Stimulated activated CD4-positive, alpha-beta T cell treated with anti-CD3 and anti-CD28 coated beads, Interleukin-1b, Interleukin-23, amount 100 ng/mL, for 4 hours (primary cell): ENCODE measurements around the gene PIAS1.
"Not testable (repeated sequence)": the region's sequence is repeated elsewhere in the genome, so short reads cannot be mapped to it uniquely, and the experiment has no call there.

Source experiments
- DNase-seq, 2 donors: peaks; one replicate each; pipeline ENCODE4 v3.0.0-alpha.2; 2020; ENCODE audit warnings: low read depth in 2 of 2

Gene PIAS1

DNA sequence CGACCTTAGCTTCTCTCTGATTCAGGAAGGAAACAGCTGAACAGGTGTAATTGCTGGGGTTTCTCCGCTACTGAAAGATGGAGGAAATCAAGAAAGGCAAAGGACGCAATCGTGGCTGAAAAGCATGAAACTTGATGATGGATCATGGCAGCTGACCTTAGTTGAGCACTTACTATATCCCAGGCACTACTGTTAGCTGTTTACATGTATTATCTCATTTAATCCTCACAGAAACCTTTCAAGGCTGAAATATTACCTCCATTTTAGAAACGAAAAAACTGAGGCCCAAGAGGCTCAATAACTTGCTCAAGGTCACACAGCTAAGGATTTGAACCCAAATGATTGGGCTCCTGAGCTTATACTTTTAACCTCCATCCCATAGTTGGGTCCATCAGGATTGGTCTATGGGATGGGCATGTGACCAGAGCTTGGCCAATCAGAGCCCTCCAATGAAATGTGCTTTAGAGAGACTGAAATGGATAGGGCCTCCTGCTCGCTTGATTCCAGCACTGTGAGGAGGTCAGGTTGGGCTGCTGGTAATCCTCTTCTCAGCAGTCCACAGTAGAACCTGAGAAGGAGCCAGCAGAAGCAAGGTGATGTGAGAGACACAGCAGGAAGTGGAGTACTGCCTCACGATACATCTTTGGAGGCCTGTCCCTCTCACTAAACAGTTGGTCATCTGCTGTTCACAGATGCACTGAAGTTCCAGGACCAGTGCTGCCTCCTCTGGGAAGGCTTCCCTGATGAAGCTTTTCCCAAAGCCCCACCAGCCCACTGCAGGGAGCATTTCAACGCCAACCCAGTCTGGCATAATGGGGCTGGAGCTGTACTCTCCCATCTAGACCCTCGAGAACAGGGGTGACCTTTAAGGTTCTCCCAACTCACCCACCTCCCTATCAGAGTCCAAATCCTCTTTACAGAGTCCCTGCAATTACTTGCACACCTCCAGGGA is 165.0 kb downstream of the PIAS1 start:
- DNase-seq = no peak

DNA sequence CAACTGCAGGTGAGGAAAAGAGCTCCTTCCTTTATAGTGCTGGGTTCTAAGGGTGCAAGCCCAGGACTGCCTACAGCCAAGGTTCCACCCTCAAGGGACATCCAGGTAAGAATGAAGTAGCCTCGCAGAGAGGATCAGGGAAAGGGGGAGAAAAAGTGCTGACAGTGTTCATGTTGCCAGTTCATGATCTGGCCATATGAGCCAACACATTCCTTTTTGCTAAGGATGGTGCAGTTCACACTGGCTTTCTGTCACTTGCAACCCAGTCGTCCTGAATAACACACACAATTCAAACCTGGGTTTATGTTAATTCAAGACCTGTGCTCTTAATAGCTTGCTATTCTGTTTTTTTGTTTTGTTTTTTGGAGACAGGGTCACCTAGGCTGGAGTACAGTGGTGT is 166.4 kb downstream of the PIAS1 start:
- no peak for DNase-seq

DNA sequence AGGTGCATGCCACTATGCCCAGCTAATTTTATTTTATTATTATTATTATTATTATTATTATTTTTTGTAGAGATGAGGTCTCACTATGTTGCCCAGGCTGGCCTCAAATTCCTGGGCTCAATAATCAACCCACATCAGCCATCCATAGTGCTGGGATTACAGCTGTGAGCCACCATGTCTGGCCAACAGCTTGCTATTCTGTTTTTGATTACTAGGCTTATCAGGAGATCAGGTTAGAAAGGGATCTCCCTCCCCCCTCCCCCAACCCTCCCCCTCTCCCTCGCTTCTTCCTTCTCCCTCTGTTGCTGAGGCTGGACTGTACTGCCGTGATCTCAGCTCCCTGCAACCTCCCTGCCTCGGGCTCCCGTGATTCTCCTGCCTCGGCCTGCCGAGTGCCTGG is 166.9 kb downstream of the PIAS1 start:
- no peak for DNase-seq

DNA sequence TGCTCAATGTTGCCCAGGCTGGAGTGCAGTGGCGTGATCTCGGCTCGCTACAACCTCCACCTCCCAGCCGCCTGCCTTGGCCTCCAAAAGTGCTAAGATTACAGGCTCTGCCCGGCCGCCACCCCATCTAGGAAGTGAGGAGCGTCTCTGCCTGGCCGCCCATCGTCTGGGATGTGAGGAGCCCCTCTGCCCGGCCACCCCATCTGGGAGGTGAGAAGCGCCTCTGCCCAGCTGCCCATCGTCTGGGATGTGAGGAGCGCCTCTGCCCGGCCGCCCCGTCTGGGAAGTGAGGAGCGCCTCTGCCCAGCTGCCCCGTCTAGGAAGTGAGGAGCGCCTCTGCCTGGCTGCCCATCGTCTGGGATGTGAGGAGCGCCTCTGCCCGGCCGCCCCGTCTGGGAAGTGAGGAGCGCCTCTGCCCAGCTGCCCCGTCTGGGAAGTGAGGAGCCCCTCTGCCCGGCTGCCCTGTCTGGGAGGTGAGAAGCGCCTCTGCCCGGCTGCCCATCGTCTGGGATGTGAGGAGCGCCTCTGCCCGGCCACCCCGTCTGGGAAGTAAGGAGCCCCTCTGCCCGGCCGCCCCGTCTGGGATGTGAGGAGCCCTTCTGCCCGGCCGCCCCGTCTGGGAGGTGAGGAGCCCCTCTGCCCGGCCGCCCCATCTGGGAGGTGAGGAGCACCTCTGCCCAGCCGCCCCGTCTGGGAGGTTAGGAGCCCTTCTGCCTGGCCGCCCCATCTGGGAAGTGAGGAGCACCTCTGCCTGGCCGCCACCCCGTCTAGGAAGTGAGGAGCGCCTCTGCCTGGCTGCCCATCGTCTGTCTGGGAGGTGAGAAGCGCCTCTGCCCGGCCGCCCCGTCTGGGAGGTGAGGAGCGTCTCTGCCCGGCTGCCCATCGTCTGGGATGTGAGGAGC is 167.7 kb downstream of the PIAS1 start:
- not testable (repeated sequence) for DNase-seq

DNA sequence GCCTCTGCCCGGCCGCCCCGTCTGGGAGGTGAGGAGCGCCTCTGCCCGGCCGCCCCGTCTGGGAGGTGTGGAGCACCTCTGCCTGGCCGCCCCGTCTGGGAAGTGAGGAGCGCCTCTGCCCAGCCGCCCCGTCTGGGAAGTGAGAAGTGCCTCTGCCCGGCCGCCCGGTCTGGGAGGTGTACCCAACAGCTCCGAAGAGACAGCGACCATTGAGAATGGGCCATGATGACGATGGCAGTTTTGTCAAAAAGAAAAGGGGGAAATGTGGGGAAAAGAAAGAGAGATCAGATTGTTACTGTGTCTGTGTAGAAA is 168.3 kb downstream of the PIAS1 start:
- DNase-seq = not testable (repeated sequence)

DNA sequence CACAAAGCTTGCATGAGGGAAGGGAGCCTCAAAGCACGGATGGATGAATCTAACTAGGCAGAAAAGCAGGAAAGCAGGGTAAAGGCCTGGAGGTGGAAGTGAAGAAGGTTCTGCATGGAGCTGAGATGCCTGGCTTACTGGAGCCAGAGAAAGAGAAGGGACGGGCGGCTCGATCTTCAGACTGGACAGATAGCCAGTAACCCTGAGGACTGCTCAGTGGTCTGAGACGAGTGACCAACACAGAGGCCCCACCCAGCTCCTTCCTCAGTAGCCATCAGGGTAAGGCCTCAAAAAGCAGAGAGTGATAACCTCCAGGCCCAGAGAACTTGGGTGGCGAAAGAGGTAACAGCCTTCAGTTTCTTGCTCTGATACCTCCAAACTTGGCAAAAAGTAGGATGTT is 169.1 kb downstream of the PIAS1 start:
- no peak for DNase-seq

DNA sequence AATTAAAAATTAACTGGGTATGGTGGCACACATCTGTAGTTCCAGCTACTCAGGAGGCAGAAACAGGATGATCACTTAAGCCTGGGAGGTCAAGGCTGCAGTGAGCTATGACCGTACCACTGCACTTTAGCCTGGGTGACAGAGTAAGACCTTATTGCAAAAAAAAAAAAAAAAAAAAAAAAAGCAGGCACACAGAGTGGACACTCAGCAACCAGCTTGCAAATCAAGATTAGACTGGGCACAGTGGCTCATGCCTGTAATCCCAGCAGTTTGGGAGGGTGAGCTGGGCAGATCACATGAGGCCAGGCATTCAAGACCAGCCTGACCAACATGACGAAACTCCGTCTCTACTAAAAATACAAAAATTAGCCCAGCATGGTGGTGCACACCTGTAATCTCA is 170.0 kb downstream of the PIAS1 start:
- no peak for DNase-seq

DNA sequence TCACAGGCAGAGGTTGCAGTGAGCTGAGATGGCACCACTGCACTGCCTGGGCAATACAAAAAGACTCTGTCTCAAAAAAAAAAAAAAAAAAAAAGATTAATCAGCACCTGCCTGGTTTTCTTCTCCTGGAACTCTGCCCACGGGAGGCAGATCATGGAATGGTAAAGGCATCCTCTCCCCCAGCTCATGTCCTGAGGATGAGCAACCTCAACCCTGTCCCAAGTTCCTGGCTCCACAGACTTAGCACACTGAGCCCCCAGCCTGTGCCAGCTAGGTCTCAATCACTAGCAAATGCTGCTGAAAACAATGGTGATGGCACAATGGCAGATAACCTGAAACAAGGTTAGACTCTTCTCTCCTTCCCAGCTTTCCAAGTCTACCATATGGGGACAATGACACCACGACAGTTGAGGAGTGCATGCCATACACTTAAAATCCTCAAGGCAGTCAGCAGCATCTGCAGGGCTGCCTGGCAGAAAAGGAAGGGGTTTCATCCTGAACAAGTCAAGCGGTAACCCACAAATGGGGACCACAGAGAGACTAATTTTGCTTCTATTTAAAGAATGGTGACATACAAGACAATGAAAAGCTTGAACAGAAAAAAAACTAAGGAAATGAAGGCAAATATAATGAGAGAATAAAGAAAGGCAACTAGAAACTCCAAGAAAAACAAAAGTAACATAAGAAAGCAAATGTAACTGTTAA is 170.6 kb downstream of the PIAS1 start:
- no peak for DNase-seq

DNA sequence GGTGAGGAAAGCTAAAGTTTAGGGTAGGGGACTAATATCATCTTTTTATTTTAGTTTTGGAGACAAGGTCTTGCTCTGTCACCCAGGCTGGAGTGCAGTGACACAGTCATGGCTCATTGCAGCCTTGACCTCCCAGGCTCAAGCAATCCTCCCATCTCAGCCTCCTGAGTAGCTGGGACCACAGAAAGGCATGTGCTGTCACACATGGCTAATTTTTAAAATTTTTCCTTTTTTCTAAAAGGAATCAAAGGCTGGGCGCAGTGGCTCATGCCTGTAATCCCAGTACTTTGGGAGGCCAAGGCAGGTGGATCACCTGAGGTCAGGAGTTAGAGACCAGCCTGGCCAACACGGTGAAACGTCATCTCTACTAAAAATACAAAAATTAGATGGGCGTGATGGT is 171.3 kb downstream of the PIAS1 start:
- not testable (repeated sequence) for DNase-seq

DNA sequence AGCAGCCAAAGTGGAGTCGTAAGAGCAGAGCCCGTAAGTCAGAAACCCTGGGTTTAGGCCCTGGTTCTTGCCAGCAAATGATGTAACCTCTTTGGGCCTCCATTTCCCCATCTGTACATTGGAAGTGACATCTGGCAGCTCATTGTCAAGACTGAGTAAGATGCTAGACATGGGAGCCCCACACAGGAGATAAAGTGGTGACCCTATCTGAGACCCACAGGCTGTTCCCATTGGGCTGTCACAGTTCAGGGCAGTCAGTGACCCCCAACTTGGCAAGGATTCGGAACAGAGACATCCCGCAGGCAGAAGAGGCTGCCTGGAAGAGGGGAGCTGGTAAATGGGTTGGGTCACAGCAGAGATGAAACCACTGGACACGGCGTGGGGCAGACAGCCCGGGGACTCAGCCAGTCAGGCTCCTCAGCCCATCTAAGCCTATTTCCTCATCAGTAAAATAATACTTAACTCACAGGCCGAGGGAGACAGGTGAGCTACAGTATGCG is 173.6 kb downstream of the PIAS1 start:
- DNase-seq = no peak

DNA sequence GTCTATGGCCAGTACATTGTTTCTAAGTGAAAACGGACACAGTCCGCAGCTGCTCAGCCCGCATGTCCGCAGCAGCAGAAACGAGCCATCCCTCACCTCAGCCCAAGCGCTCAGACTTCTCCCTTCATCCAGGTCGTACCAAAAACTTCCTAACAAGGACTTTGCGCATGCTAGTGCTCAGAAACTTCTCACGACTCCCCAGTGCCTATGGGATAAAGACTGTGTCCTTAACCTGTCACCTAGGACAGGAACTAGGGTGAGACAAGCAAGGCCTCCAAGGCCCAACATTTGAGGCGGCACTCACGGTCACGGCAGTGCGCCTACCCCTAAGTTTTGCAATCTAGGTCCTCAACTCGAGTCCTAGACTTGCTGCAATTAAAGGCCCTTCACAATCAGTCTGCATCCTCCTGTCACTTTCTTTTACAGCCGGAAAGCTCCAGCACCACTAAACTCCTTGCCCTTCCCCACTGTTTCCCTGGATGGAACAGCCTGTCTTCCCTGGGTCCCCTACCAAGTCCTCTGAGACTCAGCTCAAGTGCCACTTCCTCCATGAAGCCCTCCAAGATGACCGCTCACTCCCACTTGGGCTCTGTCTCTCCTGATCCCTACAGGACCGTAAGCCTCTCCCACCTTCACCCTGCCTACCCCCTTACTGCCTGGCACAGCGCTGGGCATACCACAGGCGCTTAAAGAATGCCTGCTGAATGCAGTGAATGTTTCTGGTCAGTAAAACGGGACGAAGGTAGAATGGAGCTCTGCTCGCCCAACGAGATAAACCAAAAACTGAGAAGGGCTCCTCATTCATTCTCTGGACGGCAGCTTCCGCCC is 174.2 kb downstream of the PIAS1 start:
- DNase-seq = no peak

DNA sequence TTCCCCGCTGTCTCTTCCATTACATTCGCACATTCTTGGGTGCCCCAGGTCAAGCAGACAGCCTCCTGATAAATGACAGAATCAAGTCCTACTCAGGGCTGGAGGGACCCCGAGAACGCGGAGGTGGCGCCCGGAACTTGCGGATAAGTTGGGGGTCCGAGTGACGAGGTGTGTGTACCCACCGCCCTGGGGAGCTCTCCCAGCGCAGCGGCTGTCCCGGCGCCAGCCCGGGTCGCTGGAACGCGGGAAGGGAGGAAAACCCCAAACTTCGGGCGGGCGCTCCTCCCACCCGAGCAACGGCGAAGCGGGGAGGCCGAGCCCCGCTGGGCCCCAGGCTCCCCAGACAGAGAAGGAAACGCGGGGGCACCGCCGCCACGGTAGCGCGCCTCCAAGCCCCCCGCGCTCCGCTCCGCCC is 174.9 kb downstream of the PIAS1 start:
- no peak for DNase-seq

DNA sequence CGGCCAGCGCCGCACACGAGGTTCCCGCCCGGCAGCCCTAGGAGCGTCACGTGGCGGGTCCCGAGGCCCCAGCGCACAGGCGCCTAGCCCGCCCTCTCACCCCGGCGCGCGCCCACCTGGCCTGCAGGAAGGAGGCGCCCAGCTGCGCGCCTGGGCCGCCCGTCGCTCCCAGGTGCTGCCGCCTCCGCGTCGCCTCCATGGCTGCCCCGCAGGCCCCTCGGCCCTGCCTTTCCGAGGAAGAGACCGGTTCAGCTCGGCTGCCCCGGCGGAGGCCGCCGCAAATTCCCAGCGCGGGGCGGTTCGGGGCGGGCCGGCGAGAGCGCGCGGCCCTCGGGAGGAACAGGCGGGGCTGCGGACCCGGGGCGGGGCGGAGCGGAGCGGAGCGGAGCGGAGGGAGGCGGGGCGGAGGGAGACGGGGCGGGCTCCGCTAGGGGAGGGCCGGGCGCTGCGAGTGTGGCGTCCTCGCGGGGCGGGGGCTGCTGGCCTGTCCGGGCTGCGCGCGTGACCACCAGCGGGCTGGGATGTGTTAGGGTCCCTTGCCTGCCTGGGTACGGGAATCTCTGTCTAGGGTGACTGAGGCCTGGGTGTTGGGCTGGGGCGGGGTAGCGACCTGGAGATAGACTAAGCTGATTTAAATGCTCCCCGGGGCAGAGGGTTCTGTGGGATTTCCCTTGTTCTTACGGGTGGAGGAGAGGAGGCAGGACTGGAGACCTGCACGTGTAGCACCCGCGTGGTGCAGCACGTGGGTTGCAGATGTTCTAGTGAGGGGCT is 175.5 kb downstream of the PIAS1 start, which contains the start of gene CLN6:
TSS of gene CLN6 (minus strand) at position 343 of the 771 bp plus-strand sequence. CDS start at position 199, 144 bp downstream.
- peak; percentile 82 to 85 for DNase-seq

DNA sequence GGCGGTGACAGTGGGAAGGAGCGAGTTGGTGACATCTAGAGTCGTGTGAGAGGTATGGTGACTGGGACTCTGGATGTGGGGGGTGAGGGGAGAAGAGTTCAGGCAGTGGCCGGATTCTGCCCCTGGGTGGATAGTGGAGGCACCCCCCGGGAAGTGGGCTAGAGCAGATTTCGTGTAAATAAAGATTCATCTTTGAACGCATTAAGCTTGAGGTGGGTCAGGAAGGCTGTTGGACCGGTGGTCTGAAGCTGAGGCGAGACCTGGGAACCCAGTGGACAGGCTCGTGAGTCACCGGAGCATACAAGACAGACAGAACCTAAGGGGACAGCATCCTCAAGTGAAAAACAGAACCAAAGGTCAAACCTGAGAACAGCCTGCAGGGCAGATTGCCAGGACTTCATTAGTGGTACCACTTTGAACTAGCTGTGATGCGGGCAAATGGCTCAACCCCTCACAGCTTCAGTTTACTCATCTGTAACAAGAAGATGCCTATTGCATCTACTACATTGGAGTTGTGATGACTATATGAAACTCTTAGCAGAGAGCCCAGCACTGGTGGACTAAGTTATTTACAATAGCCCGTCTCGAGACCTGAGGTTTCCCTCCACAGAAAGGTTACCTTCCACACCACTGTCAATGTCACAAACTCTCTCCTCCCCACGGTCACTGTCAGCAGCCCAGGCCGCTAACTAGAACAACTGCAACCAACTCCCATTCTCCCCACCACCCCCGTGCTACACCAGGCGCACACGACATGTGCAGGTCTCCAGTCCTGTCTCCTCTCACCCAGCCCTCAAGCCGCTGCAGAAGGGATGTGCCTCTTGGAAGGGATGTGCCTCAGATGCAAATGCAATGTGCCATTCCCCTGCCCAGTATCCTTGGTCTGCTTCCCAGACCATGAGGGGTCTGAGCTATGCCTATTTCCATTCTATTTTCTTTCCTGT is 176.3 kb downstream of the PIAS1 start:
- no peak for DNase-seq

DNA sequence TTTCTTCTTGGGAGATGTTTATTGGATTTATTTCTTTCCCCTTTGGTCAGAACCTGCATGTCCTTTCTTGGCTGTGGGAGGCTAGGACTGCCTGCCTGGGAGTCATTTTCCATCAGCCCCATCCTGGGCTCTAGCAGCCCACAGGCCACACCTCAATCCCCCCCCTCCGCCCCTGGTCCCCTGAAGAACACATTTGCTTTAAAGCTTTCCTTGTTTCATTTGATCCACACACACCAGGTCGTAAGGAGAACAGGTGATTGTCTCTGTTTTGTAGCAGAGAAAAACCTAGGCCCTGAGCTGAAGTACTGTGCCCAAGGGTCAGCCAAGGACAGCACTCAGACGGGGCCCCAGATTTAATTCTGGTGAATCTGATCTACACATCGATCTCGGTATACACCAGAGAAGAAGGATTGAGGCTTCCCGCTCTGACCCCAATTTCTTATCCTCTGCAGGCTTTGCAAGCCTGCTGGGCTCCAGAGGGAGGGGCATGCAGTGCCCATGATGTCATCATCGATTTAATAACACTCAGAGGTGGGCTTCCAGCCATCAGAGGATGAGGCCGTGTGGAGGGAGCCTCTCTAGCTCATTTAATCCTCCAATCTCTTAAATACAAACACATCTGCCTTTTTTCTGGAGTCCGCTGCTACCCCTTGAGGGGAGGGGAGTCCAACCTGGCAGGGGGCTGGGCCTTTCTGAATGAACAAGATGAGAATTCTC is 177.1 kb downstream of the PIAS1 start:
- no peak for DNase-seq

DNA sequence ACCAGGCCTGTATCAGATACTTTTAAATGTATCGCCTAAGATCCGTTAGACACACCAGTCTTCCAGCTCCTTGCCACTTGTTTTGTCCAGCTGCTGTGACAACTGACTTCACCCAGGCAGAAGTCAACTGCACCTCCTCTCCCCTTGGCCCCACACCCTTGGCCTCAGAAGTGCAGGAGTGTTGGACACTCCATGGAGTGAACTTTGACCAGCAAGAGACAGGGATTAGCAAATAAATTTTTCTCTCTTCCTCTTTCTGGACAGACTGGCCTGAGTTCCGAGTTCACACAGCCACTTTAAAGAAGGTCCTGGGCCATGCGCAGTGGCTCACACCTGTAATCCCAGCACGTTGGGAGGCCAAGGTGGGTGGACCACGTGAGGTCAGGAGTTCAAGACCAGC is 178.3 kb downstream of the PIAS1 start:
- DNase-seq = no peak

DNA sequence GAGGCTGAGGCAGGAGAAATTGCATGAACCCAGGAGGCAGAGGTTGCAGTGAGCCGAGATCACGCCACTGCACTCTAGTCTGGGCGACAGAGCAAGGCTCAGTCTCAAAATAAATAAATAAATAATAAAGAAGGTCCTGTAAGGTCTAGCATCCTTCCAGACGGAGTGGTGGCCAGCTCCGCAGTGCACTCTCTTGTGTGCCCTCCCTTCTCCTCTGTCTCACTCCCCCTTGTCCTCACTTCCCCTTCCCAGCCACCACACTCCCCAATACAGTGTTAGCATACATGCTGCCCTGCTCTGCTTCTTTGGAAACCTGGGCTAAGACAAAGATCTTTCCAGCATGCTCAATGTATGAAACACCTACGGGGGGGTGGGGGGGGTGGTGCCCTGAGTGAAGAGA is 178.8 kb downstream of the PIAS1 start:
- no peak for DNase-seq

DNA sequence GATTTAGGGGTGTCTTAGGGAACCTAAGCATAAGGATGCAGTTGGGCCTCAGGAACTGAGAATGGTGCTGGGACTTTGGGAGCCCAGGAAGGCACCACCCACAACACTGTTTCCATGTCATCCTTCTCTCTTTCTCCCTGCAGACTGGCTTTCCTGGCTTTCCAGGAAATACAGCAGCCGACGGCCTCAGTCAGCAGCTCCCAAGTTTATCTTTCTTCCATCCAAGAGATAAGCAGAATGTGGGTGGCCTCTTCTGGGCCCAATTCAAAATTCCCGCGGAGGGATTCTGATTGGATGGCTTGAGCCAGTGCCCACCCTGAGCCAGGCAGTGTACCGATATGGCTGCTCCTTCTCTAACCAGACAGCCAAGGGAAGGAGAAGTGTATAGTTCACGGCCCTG is 179.9 kb downstream of the PIAS1 start:
- no peak for DNase-seq
